Spleen (tissue), 11 donors: Measurements from ENCODE around the gene BECN2. TPM values are rescaled to one million over a fixed set of nuclear protein-coding genes. Genes with fewer than 3 reads are reported as not detected.

Source experiments
- DNase-seq: peaks from one replicate; pipeline ENCODE4 v3.0.0-alpha.2; 2020
- H3K27ac ChIP-seq, 8 donors: fragments of 200-600 bp; sonication (generic) in 7 of 8; 1 replicate in 4 of 8; 2 replicates in 4 of 8; pipeline versions ENCODE4 v1.5.0 to v1.8.0; 2016 to 2021; ENCODE audit warnings: inconsistent platforms in 4 of 8, mild to moderate bottlenecking in 4 of 8, moderate library complexity in 1 of 8
- H3K27me3 ChIP-seq, 7 donors: fragments of 200-600 bp; sonication (generic) in 6 of 7; replicated peaks in 1 of 7; 1 replicate in 4 of 7; 2 replicates in 3 of 7; pipeline versions ENCODE4 v1.5.0 to v1.8.0; 2016 to 2021; ENCODE audit warnings: inconsistent platforms in 3 of 7, mild to moderate bottlenecking in 1 of 7
- H3K36me3 ChIP-seq, 6 donors: fragments of 200-600 bp; sonication (generic) in 5 of 6; 1 replicate in 4 of 6; 2 replicates in 2 of 6; pipeline versions ENCODE4 v1.5.0 to v1.8.0; 2016 to 2021; ENCODE audit warnings: inconsistent platforms in 2 of 6
- H3K4me1 ChIP-seq, 6 donors: fragments of 200-600 bp; sonication (generic) in 5 of 6; 1 replicate in 3 of 6; 2 replicates in 3 of 6; pipeline versions ENCODE4 v1.5.0 to v1.8.0; 2016 to 2021; ENCODE audit warnings: inconsistent platforms in 3 of 6
- H3K4me3 ChIP-seq, 8 donors: fragments of 200-600 bp; sonication (generic) in 7 of 8; 1 replicate in 4 of 8; 2 replicates in 4 of 8; pipeline versions ENCODE4 v1.5.0 to v1.8.0; 2016 to 2021; ENCODE audit warnings: inconsistent platforms in 4 of 8, mild to moderate bottlenecking in 4 of 8, moderate library complexity in 2 of 8
- H3K9me3 ChIP-seq, 8 donors: fragments of 200-600 bp; sonication (generic) in 7 of 8; 1 replicate in 4 of 8; 2 replicates in 4 of 8; pipeline versions ENCODE4 v1.5.0 to v1.8.0; 2016 to 2021; ENCODE audit warnings: inconsistent platforms in 4 of 8
- CTCF ChIP-seq, 11 experiments: fragments of 200-600 bp in 7 of 11; fragments of 450-650 bp in 4 of 11; sonication (generic) in 4 of 11; IDR thresholded peaks in 8 of 11; conservative IDR thresholded peaks in 3 of 11; 1 replicate in 7 of 11; 2 replicates in 4 of 11; pipeline versions ENCODE4 v1.4.0 to v1.8.0; 2016 to 2021; ENCODE audit warnings: antibody characterized with exemption in 11 of 11, inconsistent platforms in 4 of 11, mild to moderate bottlenecking in 1 of 11
- POLR2A ChIP-seq, 3 donors: fragments of 450-650 bp; IDR thresholded peaks; one replicate each; pipeline ENCODE4 v1.5.1; 2017; ENCODE audit warnings: antibody characterized with exemption in 3 of 3, mild to moderate bottlenecking in 1 of 3
- POLR2AphosphoS5 ChIP-seq, 3 donors: sonication (generic); formaldehyde crosslinking; IDR thresholded peaks; one replicate each; pipeline ENCODE4 v1.5.1; 2017; ENCODE audit warnings: antibody characterized with exemption in 3 of 3
- WGBS, 5 donors: extraction: QIAGEN DNeasy Blood & Tissue Kit in 3 of 5; methylation state at CpG; one replicate each; pipeline versions ENCODE4 v1.1.5 to v1.1.7; 2013 to 2018; 5-methylcytosine and 5-hydroxymethylcytosine counted together
- intact Hi-C: fragments of 100-400 bp; cut with DNase I; formaldehyde crosslinking; loops from one replicate; pipeline ENCODE4 v1.15.0; 2023; ENCODE audit warnings: low total_unique reads
- polyA plus RNA-seq, 3 donors: library from polyadenylated mRNA; stranded (reverse); fragments of 200-250 nt; gene quantifications; one replicate each; pipeline ENCODE4 v1.2.1, GENCODE V29; 2013
- total RNA-seq, 7 donors: library from RNA; depleted of rRNA in 3 of 7; stranded (reverse); fragments of >200 nt in 3 of 7; fragmentation: NEBNext Ultra II Directional in 4 of 7; extraction: Animal tissue kit (Norgen Biotek cat#: 25700) in 4 of 7; gene quantifications; one replicate each; pipeline versions ENCODE4 v1.1.0 to v1.2.1, GENCODE V29; 2016 to 2021
- donor health status: healthy with polysubstance abuse.
- donor health status: DM: no; HTN: no; CAD: no; lungs with moderate emphysema.
- donor health status: DM: no; HTN: no; CAD: no.
- donor health status: Bipolar disorder and iron deficiency.
- donor health status: healthy.
- donor health status: DM: no; HTN: no; CAD: no.
- donor health status: DM: yes; HTN: yes; CAD: no.

Gene BECN2
- total and polyA plus RNA-seq, 10 donors, result not detected

GRCh38 chr1:241942738-241943137 is 14.8 kb upstream of the BECN2 start:
- Histone ChIP-seq H3K9me3 (peaks cover 0 to 13% (median 0%) of the 10 kb centered on the region in 8 donors), H3K36me3 (no peaks in the 10 kb centered on the region), H3K4me1 (no peaks in the 10 kb centered on the region), H3K27me3 (peaks cover 0 to 3% (median 0%) of the 10 kb centered on the region in 7 donors), H3K4me3 (no peak overlapping the region), H3K27ac (no peak overlapping the region)
- no peak for DNase-seq
- TF ChIP-seq POLR2AphosphoS5 (IDR thresholded peaks at IDR 0.05), result no peak
- intact Hi-C loops, result no loop called here
- 79 to 92% (median 81%) methylated on average over 4 of the region's 4 CpGs for WGBS, 5 donors

- peaks cover 0 to 2% (median 0%) of the 10 kb centered on the region in 8 donors for H3K9me3 ChIP-seq
- DNase-seq, result no peak
Observed at GRCh38 chr1:241944300-241944699, 13.3 kb upstream of the BECN2 start.

GRCh38 chr1:241947354-241947753 is 10.2 kb upstream of the BECN2 start:
- Histone ChIP-seq H3K4me1 (no peaks in the 10 kb centered on the region), H3K9me3 (no peaks in the 10 kb centered on the region), H3K27me3 (peaks cover 0 to 3% (median 0%) of the 10 kb centered on the region in 7 donors), H3K4me3 (no peak overlapping the region), H3K27ac (no peak overlapping the region), H3K36me3 (no peaks in the 10 kb centered on the region)
- WGBS, 5 donors, result 70 to 87% (median 77%) methylated on average over 6 of the region's 6 CpGs
- no peak for TF ChIP-seq CTCF (IDR thresholded peaks at IDR 0.05 in 8 of 11, conservative IDR thresholded peaks at IDR 0.05 in 3 of 11)
- no peak for TF ChIP-seq POLR2AphosphoS5 (IDR thresholded peaks at IDR 0.05)
- no peak for TF ChIP-seq POLR2A (IDR thresholded peaks at IDR 0.05)
- intact Hi-C loops, result no loop called here
- no peak for DNase-seq

More at GRCh38 chr1:241944300-241944699, 13.3 kb upstream of the BECN2 start:
- H3K36me3 ChIP-seq, result no peaks in the 10 kb centered on the region
- TF ChIP-seq CTCF (IDR thresholded peaks at IDR 0.05 in 8 of 11, conservative IDR thresholded peaks at IDR 0.05 in 3 of 11), result no peak
- TF ChIP-seq POLR2AphosphoS5 (IDR thresholded peaks at IDR 0.05), result no peak
- no peak for TF ChIP-seq POLR2A (IDR thresholded peaks at IDR 0.05)
- H3K27ac ChIP-seq, result no peak overlapping the region
- WGBS, 5 donors, result 75 to 92% (median 82%) methylated on average over 5 of the region's 5 CpGs
- H3K27me3 ChIP-seq, result peaks cover 0 to 3% (median 0%) of the 10 kb centered on the region in 7 donors
- intact Hi-C loops, result no loop called here
- H3K4me1 ChIP-seq, result no peaks in the 10 kb centered on the region
- no peak overlapping the region for H3K4me3 ChIP-seq

- H3K27me3 ChIP-seq, result no peaks in the 10 kb centered on the region
- H3K9me3 ChIP-seq, result no peaks in the 10 kb centered on the region
- DNase-seq, result no peak
- 63 to 81% (median 71%) methylated on average over 5 of the region's 5 CpGs for WGBS, 5 donors
- TF ChIP-seq CTCF (IDR thresholded peaks at IDR 0.05 in 8 of 11, conservative IDR thresholded peaks at IDR 0.05 in 3 of 11), result no peak
- no peak for TF ChIP-seq POLR2AphosphoS5 (IDR thresholded peaks at IDR 0.05)
- TF ChIP-seq POLR2A (IDR thresholded peaks at IDR 0.05), result no peak
- H3K36me3 ChIP-seq, result no peaks in the 10 kb centered on the region
- H3K4me1 ChIP-seq, result no peaks in the 10 kb centered on the region
- no peak overlapping the region for H3K4me3 ChIP-seq
- no peak overlapping the region for H3K27ac ChIP-seq
- intact Hi-C loops, result no loop called here
Observed at GRCh38 chr1:241950390-241950789, 7.2 kb upstream of the BECN2 start.

- Histone ChIP-seq H3K4me1 (no peaks in the 10 kb centered on the region), H3K9me3 (no peaks in the 10 kb centered on the region), H3K27ac (no peak overlapping the region), H3K27me3 (no peaks in the 10 kb centered on the region), H3K36me3 (no peaks in the 10 kb centered on the region), H3K4me3 (no peak overlapping the region)
- intact Hi-C loops, result no loop called here
- 73 to 90% (median 80%) methylated on average over 2 of the region's 2 CpGs for WGBS, 5 donors
- no peak for DNase-seq
- TF ChIP-seq POLR2AphosphoS5 (IDR thresholded peaks at IDR 0.05), result no peak
- no peak for TF ChIP-seq CTCF (IDR thresholded peaks at IDR 0.05 in 8 of 11, conservative IDR thresholded peaks at IDR 0.05 in 3 of 11)
Observed at GRCh38 chr1:241962153-241962552, 4.6 kb downstream of the BECN2 start.
